Right atrium auricular region (tissue), 2 donors: ENCODE measurements around the gene BTBD7. TPM values are rescaled to one million over a fixed set of nuclear protein-coding genes. Genes with fewer than 3 reads are reported as not detected.
A peak's percentile ranks its signal among the peaks of the same experiment; 100 is the strongest.

Source experiments
- DNase-seq: peaks from one replicate; pipeline ENCODE4 v3.0.0-alpha.2; 2019; ENCODE audit warnings: low spot score
- H3K27ac ChIP-seq, 2 donors: fragments of 200-600 bp; sonication (generic); 1 replicate in 1 of 2; 2 replicates in 1 of 2; pipeline ENCODE4 v1.5.1; 2016 to 2019
- H3K27me3 ChIP-seq, 2 donors: fragments of 200-600 bp; sonication (generic); one replicate each; pipeline versions ENCODE4 v1.5.1 to v1.6.0; 2017 to 2019
- H3K36me3 ChIP-seq: fragments of 200-600 bp; sonication (generic); one replicate; pipeline ENCODE4 v1.5.1; 2016
- H3K4me1 ChIP-seq, 2 donors: fragments of 200-600 bp; sonication (generic); one replicate each; pipeline versions ENCODE4 v1.5.1 to v1.6.0; 2017 to 2019
- H3K4me3 ChIP-seq, 2 donors: fragments of 200-600 bp; sonication (generic); 1 replicate in 1 of 2; 2 replicates in 1 of 2; pipeline ENCODE4 v1.5.1; 2017 to 2019; ENCODE audit warnings: mild to moderate bottlenecking in 1 of 2, moderate library complexity in 1 of 2
- H3K9me3 ChIP-seq, 2 donors: fragments of 200-600 bp; sonication (generic); one replicate each; pipeline ENCODE4 v1.5.1; 2019
- CTCF ChIP-seq, 2 donors: fragments of 200-600 bp; sonication (generic); IDR thresholded peaks; one replicate each; pipeline ENCODE4 v1.5.1; 2019; ENCODE audit warnings: antibody characterized with exemption in 2 of 2
- total RNA-seq, 2 donors: library from RNA; depleted of rRNA; stranded (reverse); fragments of >200 nt; gene quantifications; one replicate each; pipeline ENCODE4 v1.1.0, GENCODE V29; 2016

BTBD7 gene
- total RNA-seq, 2 donors from 2014 or later = 13.3 to 17.6 TPM

GRCh38 chr14:93207468-93208308, 125.1 kb downstream of the BTBD7 start:
- DNase-seq = no peak
- Histone ChIP-seq H3K36me3 (peaks cover 22% of the 10 kb centered on the region), H3K4me1 (peaks cover 0 to 40% of the 10 kb centered on the region in 2 donors), H3K27me3 (no peaks in the 10 kb centered on the region), H3K27ac (peak overlapping the region; percentile 86), H3K9me3 (no peaks in the 10 kb centered on the region), H3K4me3 (peak overlapping the region; percentile 85 to 89)
- TF ChIP-seq CTCF (IDR thresholded peaks at IDR 0.05) = peak in 1 of 2 donors; percentile 60

- TF ChIP-seq CTCF (IDR thresholded peaks at IDR 0.05) = no peak
- Histone ChIP-seq H3K4me3 (peak within 1 kb of the TSS; percentile 85 to 89), H3K36me3 (peaks cover 14% of the 10 kb centered on the region), H3K27ac (peak within 1 kb of the TSS; percentile 86), H3K9me3 (no peaks in the 10 kb centered on the region), H3K4me1 (peaks cover 0 to 40% of the 10 kb centered on the region in 2 donors), H3K27me3 (no peaks in the 10 kb centered on the region)
- peak; percentile 94 for DNase-seq
These were observed 125.9 kb downstream of the BTBD7 start, which contains the start of the genes GON7 and UBR7 for GRCh38 chr14:93206793-93207467. GON7 (minus strand) TSS chr14:93207065; CDS start chr14:93207037, 28 bp downstream. UBR7 (plus strand) TSS chr14:93207256; CDS start chr14:93207292, 36 bp downstream.

GRCh38 chr14:93201155-93201704, 131.6 kb downstream of the BTBD7 start:
- no peak for DNase-seq
- Histone ChIP-seq H3K27ac (no peak overlapping the region), H3K9me3 (no peaks in the 10 kb centered on the region), H3K4me1 (peaks cover 0 to 14% of the 10 kb centered on the region in 2 donors), H3K36me3 (no peaks in the 10 kb centered on the region), H3K27me3 (no peaks in the 10 kb centered on the region), H3K4me3 (no peak overlapping the region)
- no peak for TF ChIP-seq CTCF (IDR thresholded peaks at IDR 0.05)

GRCh38 chr14:93200553-93200952, 132.3 kb downstream of the BTBD7 start:
- Histone ChIP-seq H3K4me3 (no peak overlapping the region), H3K27ac (no peak overlapping the region), H3K9me3 (no peaks in the 10 kb centered on the region), H3K36me3 (no peaks in the 10 kb centered on the region), H3K27me3 (no peaks in the 10 kb centered on the region), H3K4me1 (peaks cover 0 to 7% of the 10 kb centered on the region in 2 donors)
- no peak for TF ChIP-seq CTCF (IDR thresholded peaks at IDR 0.05)
- DNase-seq = no peak

- no peaks in the 10 kb centered on the region for H3K9me3 ChIP-seq
- TF ChIP-seq CTCF (IDR thresholded peaks at IDR 0.05) = no peak
- no peak overlapping the region for H3K27ac ChIP-seq
- no peak overlapping the region for H3K4me3 ChIP-seq
- H3K27me3 ChIP-seq = no peaks in the 10 kb centered on the region
- no peak for DNase-seq
- H3K4me1 ChIP-seq = no peaks in the 10 kb centered on the region
- no peaks in the 10 kb centered on the region for H3K36me3 ChIP-seq
These were observed 133.8 kb downstream of the BTBD7 start for GRCh38 chr14:93199031-93199430.
